HuH-7.5 (cell line): ENCODE measurements around the gene DDX49.
A peak's percentile ranks its signal among the peaks of the same experiment; 100 is the strongest.
"Not testable (repeated sequence)": the region's sequence is repeated elsewhere in the genome, so short reads cannot be mapped to it uniquely, and the experiment has no call there.

ENCODE experiments used
- DNase-seq: peaks from one replicate; pipeline ENCODE4 v3.0.0; 2011; ENCODE audit warnings: low spot score

The DDX49 gene

GRCh38 chr19:18910801-18911436, 8.6 kb upstream of the DDX49 start:
- no peak for DNase-seq

DNA sequence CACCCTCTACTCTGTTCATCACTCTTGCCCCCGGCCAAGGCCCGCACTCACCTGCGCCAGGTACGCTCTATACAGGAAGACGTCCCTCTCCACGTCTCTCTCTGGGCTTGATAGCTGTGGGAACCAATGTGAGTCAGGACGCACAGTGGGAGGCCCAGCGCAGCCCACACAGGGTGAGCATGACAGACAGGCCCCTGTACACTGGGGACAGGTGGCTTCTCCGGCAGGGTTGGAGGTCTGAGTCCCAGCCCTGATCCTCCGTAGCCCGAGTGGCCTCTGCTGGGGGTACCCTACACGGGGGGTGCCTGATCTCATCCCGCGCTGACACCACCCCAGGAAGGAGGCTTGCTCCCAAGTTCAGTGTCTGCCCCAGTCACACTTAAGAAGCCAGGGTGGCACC, 6.6 kb upstream of the DDX49 start:
- no peak for DNase-seq

- no peak for DNase-seq
Observed at GRCh38 chr19:18913466-18913865, 6.0 kb upstream of the DDX49 start.

GRCh38 chr19:18915639-18916038, 3.9 kb upstream of the DDX49 start:
- DNase-seq: peak; percentile 77

DNA sequence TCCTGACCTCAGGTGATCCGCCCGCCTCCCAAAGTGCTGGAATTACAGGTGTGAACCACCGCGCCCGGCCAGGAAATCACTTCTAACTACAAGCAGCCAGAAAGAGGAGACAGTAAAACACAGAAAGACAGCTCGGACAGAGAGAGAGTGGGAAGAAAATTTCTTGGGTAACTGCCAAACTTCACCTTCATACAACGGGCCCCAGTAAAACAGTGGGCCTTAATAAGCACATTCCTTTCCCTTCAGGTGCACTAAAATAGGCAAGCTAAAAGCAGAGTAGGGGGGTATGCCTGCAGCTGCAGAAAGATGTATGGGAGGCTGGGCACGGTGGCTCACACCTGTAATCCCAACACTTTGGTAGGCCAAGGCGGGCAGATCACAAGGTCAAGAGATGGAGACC, 1.9 kb upstream of the DDX49 start:
- not testable (repeated sequence) for DNase-seq

- DNase-seq: no peak
Observed at GRCh38 chr19:18919900-18920214, 342 bp downstream of the DDX49 start.

GRCh38 chr19:18920400-18920799, 885 bp downstream of the DDX49 start:
- DNase-seq: no peak

GRCh38 chr19:18921593-18921992, 2.1 kb downstream of the DDX49 start:
- no peak for DNase-seq

- DNase-seq: no peak
Observed at GRCh38 chr19:18922228-18922985, 2.9 kb downstream of the DDX49 start.

DNA sequence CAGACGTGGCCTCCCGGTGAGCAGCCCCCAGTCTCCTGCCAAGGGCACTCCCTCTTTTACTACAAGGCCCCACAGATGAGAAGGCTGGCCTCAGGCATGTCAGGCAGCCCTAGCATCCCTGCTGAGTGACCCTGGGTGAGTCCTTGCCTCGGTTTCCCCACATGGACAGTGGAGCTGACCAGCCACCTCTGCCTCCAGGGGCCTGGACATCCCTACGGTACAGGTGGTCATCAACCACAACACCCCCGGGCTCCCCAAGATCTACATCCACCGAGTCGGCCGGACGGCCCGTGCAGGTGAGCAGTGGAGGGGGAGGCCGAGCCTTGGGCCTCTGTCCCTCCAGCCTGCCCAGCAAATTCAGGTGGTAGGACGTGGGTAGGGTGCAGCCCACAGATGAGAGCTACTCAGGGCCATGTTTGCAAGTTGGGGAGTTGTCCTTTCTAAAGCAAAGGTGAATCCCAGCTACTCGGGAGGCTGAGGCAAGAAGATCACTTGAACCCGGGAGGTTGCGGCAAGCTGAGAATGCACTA, 5.2 kb downstream of the DDX49 start:
- no peak for DNase-seq

- no peak for DNase-seq
Observed at GRCh38 chr19:18928018-18928805, 8.7 kb downstream of the DDX49 start.

DNA sequence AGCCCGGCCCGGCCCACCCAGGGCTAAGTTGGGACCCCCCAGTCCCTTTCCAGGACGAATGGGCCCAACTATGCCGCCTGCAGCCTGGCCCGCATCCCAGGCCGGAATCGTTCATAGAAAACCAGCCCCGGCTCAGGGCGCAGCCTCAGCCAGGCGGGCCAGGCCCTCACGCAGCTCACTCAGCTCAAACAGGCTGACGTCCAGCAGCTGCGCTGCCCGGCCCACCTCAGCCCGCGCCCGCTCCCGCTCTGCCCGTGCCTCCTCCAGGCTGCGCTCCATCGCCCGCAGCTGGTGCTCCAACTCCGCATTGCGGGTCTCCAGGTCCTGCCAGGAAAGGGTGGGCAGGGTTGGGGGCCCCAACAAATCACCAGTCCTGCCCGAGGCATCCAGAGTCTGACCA, 9.8 kb downstream of the DDX49 start:
- DNase-seq: no peak

- no peak for DNase-seq
Observed at GRCh38 chr19:18931316-18932162, 12.0 kb downstream of the DDX49 start.

DNA sequence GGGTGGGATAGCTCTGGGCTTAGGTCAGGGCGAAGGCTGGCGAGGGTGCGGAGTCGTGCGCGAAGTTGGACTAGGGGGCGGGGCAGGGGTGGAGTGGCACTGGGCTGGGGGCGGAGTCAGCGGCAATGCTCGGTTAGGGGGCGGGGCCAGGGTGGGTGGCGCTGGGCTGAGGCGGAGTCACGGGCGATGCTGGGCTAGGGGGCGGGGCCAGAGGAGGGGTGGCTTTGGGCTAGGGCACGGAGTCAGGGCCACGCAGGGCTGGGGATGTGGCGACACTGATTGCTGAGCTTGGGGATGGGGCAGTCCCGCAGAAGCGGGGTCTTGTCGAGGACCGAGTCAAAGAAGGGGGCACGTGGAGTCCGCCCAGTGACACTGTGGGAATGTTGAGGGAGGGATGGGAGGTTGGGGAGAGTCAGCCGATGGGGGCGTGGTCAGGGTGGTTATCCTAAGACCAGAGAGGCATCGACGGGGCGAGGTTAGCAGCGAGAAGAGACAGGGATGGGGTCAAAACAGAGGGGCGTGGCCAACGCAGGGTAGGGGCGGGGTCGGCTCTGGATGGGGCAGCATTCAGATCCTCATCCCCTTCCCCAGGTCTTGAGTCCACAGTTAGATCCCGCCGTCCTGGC, 12.8 kb downstream of the DDX49 start:
- DNase-seq: no peak

GRCh38 chr19:18933297-18933696, 13.8 kb downstream of the DDX49 start:
- DNase-seq: no peak

DNA sequence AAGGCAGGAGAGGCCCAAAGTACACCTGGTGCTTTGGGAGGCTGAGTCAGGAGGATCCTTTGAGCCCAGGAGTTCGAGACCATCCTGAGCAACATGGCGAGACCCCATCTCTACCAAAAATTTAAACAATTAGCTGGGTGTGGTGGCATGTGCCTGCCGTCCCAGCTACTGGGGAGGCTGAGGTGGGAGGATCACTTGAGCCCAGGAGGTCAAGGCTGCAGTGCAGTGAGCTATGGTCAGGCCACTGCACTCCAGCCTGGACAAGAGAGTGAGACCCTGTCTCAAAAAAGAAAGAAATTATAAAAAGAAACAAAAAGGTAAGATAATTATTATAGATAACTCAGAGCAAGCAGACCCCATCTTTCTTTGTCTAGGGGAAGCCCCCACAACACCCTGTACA, 19.6 kb downstream of the DDX49 start:
- DNase-seq: no peak

DNA sequence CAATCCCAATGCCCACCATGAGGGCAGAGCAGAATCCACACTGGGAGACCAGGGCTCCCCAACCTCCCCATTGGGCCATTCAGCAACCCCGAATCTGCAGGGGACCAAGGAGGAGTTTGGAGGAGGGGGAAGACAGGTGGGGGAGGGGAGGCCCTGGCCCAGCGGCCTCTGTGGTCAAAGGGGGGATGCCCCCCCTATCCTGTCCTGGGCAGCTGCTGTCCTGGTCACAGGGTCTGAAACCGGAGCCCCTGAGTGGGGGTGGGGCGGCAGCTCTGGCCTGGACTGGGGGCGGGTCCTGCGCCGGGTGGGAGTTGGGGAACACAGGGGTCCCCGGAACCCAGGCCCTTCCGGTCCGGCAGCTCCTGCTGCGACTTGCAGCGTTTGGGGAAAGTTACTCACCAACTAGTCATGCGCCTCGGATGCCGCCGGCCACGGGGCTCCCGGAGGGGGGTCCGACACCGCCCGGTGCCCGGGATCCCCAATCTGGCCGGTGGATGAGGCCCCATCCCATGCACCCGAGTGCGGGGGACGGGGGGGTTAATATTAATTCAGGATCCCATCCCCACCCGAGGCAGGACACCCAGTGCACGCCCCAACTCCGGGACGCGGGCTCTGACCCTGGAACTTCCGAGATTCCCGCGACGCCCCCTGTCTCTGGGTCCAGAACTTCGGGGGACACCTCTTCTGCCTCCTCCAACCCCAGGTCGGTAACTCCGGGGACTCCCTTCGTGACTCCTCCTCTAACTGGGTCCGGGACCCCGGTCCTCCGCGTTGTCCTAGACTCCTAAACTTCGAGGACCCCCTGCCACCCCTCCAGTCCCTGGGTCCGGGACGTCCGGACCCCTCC, 20.6 kb downstream of the DDX49 start:
- peak; percentile 82 for DNase-seq

- DNase-seq: peak; percentile 99
Observed at GRCh38 chr19:18940769-18941627, 21.5 kb downstream of the DDX49 start, which contains the start of gene HOMER3. HOMER3 (minus strand) TSS chr19:18941217; CDS start chr19:18938982, 2,235 bp downstream.

- no peak for DNase-seq
Observed at GRCh38 chr19:18941628-18942354, 22.3 kb downstream of the DDX49 start.
